GM18520 (cell line): Measurements from ENCODE around the gene TOR3A.
"Not testable (repeated sequence)": the region's sequence is repeated elsewhere in the genome, so short reads cannot be mapped to it uniquely, and the experiment has no call there.

ENCODE experiments used
- ATAC-seq: cut with Tn5 transposase; IDR thresholded peaks from one replicate; pipeline ENCODE4 v1.9.1; 2021; ENCODE audit not compliant: unreplicated experiment

The TOR3A gene

GRCh38 chr1:179104611-179105250 lies 22.9 kb downstream of the TOR3A start:
- ATAC-seq = no peak

- ATAC-seq = no peak
Observed at GRCh38 chr1:179105393-179105792, 23.5 kb downstream of the TOR3A start.

GRCh38 chr1:179107706-179108629 lies 26.1 kb downstream of the TOR3A start:
- ATAC-seq = no peak

- ATAC-seq = no peak
Observed at GRCh38 chr1:179108644-179109043, 26.8 kb downstream of the TOR3A start.

- no peak for ATAC-seq
Observed at GRCh38 chr1:179115181-179115580, 33.3 kb downstream of the TOR3A start.

- ATAC-seq = no peak
Observed at GRCh38 chr1:179119513-179119912, 37.6 kb downstream of the TOR3A start.

GRCh38 chr1:179120736-179121135 lies 38.9 kb downstream of the TOR3A start:
- ATAC-seq = no peak

- no peak for ATAC-seq
Observed at GRCh38 chr1:179121159-179121938, 39.5 kb downstream of the TOR3A start.

- ATAC-seq = no peak
Observed at GRCh38 chr1:179124873-179125272, 43.0 kb downstream of the TOR3A start.

GRCh38 chr1:179126338-179127060 lies 44.6 kb downstream of the TOR3A start:
- ATAC-seq = no peak

- ATAC-seq = no peak
Observed at GRCh38 chr1:179127163-179127895, 45.5 kb downstream of the TOR3A start.

GRCh38 chr1:179128520-179128919 lies 46.6 kb downstream of the TOR3A start:
- no peak for ATAC-seq

- peak; percentile 96 for ATAC-seq
Observed at GRCh38 chr1:179129702-179130473, 48.0 kb downstream of the TOR3A start.

- not testable (repeated sequence) for ATAC-seq
Observed at GRCh38 chr1:179135168-179135567, 53.3 kb downstream of the TOR3A start.

- not testable (repeated sequence) for ATAC-seq
Observed at GRCh38 chr1:179135707-179136106, 53.8 kb downstream of the TOR3A start.

- ATAC-seq = no peak
Observed at GRCh38 chr1:179137617-179138255, 55.9 kb downstream of the TOR3A start.

GRCh38 chr1:179138755-179139154 lies 56.9 kb downstream of the TOR3A start:
- not testable (repeated sequence) for ATAC-seq

- ATAC-seq = no peak
Observed at GRCh38 chr1:179141592-179142251, 59.9 kb downstream of the TOR3A start.
